HEK293 (cell line): ENCODE results near the gene CAMKK1.
A peak's percentile ranks its signal among the peaks of the same experiment; 100 is the strongest.

ENCODE experiments used
- BCL11B ChIP-seq: fragments of 450-650 bp; formaldehyde crosslinking; IDR thresholded peaks from 2 replicates; pipeline ENCODE4 v1.5.1; 2016; ENCODE audit warnings: low read depth, missing biosample characterization, missing genetic modification characterization
- GLIS2 ChIP-seq: fragments of 450-650 bp; formaldehyde crosslinking; IDR thresholded peaks from 2 replicates; pipeline ENCODE4 v1.5.1; 2016; ENCODE audit warnings: missing biosample characterization, missing genetic modification characterization
- HOXA7 ChIP-seq: sonication (generic); formaldehyde crosslinking; IDR thresholded peaks from 2 replicates; pipeline ENCODE4 v1.8.1; 2022; ENCODE audit warnings: missing genetic modification reagents, borderline replicate concordance
- KLF10 ChIP-seq: fragments of 450-650 bp; IDR thresholded peaks from 2 replicates; pipeline ENCODE4 v1.5.1; 2018; ENCODE audit warnings: missing biosample characterization, mild to moderate bottlenecking, missing genetic modification characterization
- KLF16 ChIP-seq: fragments of 450-650 bp; formaldehyde crosslinking; IDR thresholded peaks from 2 replicates; pipeline ENCODE4 v1.5.1; 2017; ENCODE audit warnings: missing biosample characterization, missing genetic modification characterization
- MEIS1 ChIP-seq: sonication (generic); formaldehyde crosslinking; IDR thresholded peaks from 2 replicates; pipeline ENCODE4 v1.8.1; 2022; ENCODE audit warnings: missing genetic modification reagents, mild to moderate bottlenecking, borderline replicate concordance
- OSR2 ChIP-seq: fragments of 450-650 bp; formaldehyde crosslinking; IDR thresholded peaks from 2 replicates; pipeline ENCODE4 v1.5.1; 2016; ENCODE audit warnings: missing biosample characterization, missing genetic modification characterization
- OVOL3 ChIP-seq: fragments of 450-650 bp; formaldehyde crosslinking; IDR thresholded peaks from 2 replicates; pipeline ENCODE4 v1.5.1; 2016; ENCODE audit warnings: missing biosample characterization, missing genetic modification characterization
- PRDM1 ChIP-seq: fragments of 450-650 bp; formaldehyde crosslinking; IDR thresholded peaks from 2 replicates; pipeline ENCODE4; 2016; ENCODE audit warnings: missing biosample characterization, missing genetic modification characterization
- WT1 ChIP-seq: fragments of 450-650 bp; formaldehyde crosslinking; IDR thresholded peaks from 2 replicates; pipeline ENCODE4 v1.5.1; 2016; ENCODE audit warnings: missing biosample characterization, missing genetic modification characterization
- YY1 ChIP-seq: fragments of 450-650 bp; formaldehyde crosslinking; IDR thresholded peaks from 2 replicates; pipeline ENCODE4 v1.5.1; 2018; ENCODE audit warnings: missing biosample characterization, missing genetic modification characterization
- YY2 ChIP-seq: fragments of 450-650 bp; formaldehyde crosslinking; IDR thresholded peaks from 2 replicates; pipeline ENCODE4 v1.5.1; 2016; ENCODE audit warnings: missing biosample characterization, missing genetic modification characterization
- ZBTB20 ChIP-seq: fragments of 450-650 bp; formaldehyde crosslinking; IDR thresholded peaks from 2 replicates; pipeline ENCODE4 v1.5.1; 2016; ENCODE audit warnings: missing biosample characterization, missing genetic modification characterization
- ZBTB48 ChIP-seq: fragments of 450-650 bp; formaldehyde crosslinking; IDR thresholded peaks from 2 replicates; pipeline ENCODE4 v1.5.1; 2016; ENCODE audit warnings: missing biosample characterization, missing genetic modification characterization
- ZBTB7A ChIP-seq: fragments of 450-650 bp; formaldehyde crosslinking; IDR thresholded peaks from 2 replicates; pipeline ENCODE4 v1.5.1; 2016; ENCODE audit warnings: low read depth, missing biosample characterization, missing genetic modification characterization
- ZFP69B ChIP-seq: fragments of 450-650 bp; formaldehyde crosslinking; IDR thresholded peaks from 2 replicates; pipeline ENCODE4 v1.5.1; 2016; ENCODE audit warnings: missing biosample characterization, missing genetic modification characterization
- ZNF132 ChIP-seq: fragments of 450-650 bp; formaldehyde crosslinking; IDR thresholded peaks from 2 replicates; pipeline ENCODE4 v1.5.1; 2017; ENCODE audit warnings: missing biosample characterization, missing genetic modification characterization, borderline replicate concordance
- ZNF202 ChIP-seq: fragments of 450-650 bp; formaldehyde crosslinking; IDR thresholded peaks from 2 replicates; pipeline ENCODE4 v1.5.1; 2016; ENCODE audit warnings: missing biosample characterization, missing genetic modification characterization, borderline replicate concordance
- ZNF23 ChIP-seq: fragments of 450-650 bp; formaldehyde crosslinking; IDR thresholded peaks from 2 replicates; pipeline ENCODE4 v1.5.1; 2016; ENCODE audit warnings: missing biosample characterization, missing genetic modification characterization, borderline replicate concordance
- ZNF239 ChIP-seq: fragments of 450-650 bp; formaldehyde crosslinking; IDR thresholded peaks from 2 replicates; pipeline ENCODE4 v1.5.1; 2016; ENCODE audit warnings: missing biosample characterization, missing genetic modification characterization
- ZNF354C ChIP-seq: fragments of 450-650 bp; formaldehyde crosslinking; IDR thresholded peaks from 2 replicates; pipeline ENCODE4 v1.5.1; 2016; ENCODE audit warnings: missing biosample characterization, missing genetic modification characterization, low read depth, borderline replicate concordance
- ZNF37A ChIP-seq: fragments of 450-650 bp; IDR thresholded peaks from 2 replicates; pipeline ENCODE4 v1.5.1; 2018; ENCODE audit warnings: missing biosample characterization, missing genetic modification characterization
- ZNF391 ChIP-seq: fragments of 450-650 bp; formaldehyde crosslinking; IDR thresholded peaks from 2 replicates; pipeline ENCODE4 v1.5.1; 2016; ENCODE audit warnings: low read depth, missing biosample characterization, missing genetic modification characterization, borderline replicate concordance
- ZNF433 ChIP-seq: fragments of 450-650 bp; formaldehyde crosslinking; IDR thresholded peaks from 2 replicates; pipeline ENCODE4 v1.5.1; 2016; ENCODE audit warnings: missing biosample characterization, missing genetic modification characterization, low read depth
- ZNF521 ChIP-seq: fragments of 450-650 bp; formaldehyde crosslinking; IDR thresholded peaks from 2 replicates; pipeline ENCODE4 v1.5.1; 2017; ENCODE audit warnings: missing biosample characterization, mild to moderate bottlenecking, missing genetic modification characterization
- ZNF555 ChIP-seq: fragments of 450-650 bp; formaldehyde crosslinking; conservative IDR thresholded peaks from 2 replicates; pipeline ENCODE4 v1.5.1; 2017; ENCODE audit warnings: missing biosample characterization, mild to moderate bottlenecking, missing genetic modification characterization, inconsistent platforms
- ZNF629 ChIP-seq: fragments of 450-650 bp; formaldehyde crosslinking; IDR thresholded peaks from 2 replicates; pipeline ENCODE4 v1.5.1; 2017; ENCODE audit warnings: missing biosample characterization, missing genetic modification characterization
- ZNF707 ChIP-seq: fragments of 450-650 bp; formaldehyde crosslinking; IDR thresholded peaks from 2 replicates; pipeline ENCODE4 v1.5.1; 2016; ENCODE audit warnings: missing biosample characterization, missing genetic modification characterization
- ZNF791 ChIP-seq: fragments of 450-650 bp; formaldehyde crosslinking; IDR thresholded peaks from 2 replicates; pipeline ENCODE4 v1.5.1; 2016; ENCODE audit warnings: missing biosample characterization, missing genetic modification characterization
- ZNF792 ChIP-seq: fragments of 450-650 bp; formaldehyde crosslinking; IDR thresholded peaks from 2 replicates; pipeline ENCODE4 v1.5.1; 2016; ENCODE audit warnings: missing biosample characterization, missing genetic modification characterization
- ZXDB ChIP-seq: fragments of 450-650 bp; formaldehyde crosslinking; IDR thresholded peaks from 2 replicates; pipeline ENCODE4 v1.5.1; 2016; ENCODE audit warnings: missing biosample characterization, missing genetic modification characterization
- TF ChIP-seq, protein P1 (sequence below): fragments of 450-650 bp; formaldehyde crosslinking; IDR thresholded peaks from 2 replicates; pipeline ENCODE4 v1.5.1; 2016; ENCODE audit warnings: missing biosample characterization, missing genetic modification characterization
- TF ChIP-seq, protein P2 (sequence below): fragments of 450-650 bp; formaldehyde crosslinking; IDR thresholded peaks from 2 replicates; pipeline ENCODE4 v1.5.1; 2016; ENCODE audit warnings: missing biosample characterization, missing genetic modification characterization
- TF ChIP-seq, protein P3 (sequence below): fragments of 450-650 bp; formaldehyde crosslinking; IDR thresholded peaks from 2 replicates; pipeline ENCODE4 v1.5.1; 2017; ENCODE audit warnings: missing biosample characterization, missing genetic modification characterization
- TF ChIP-seq, protein P4 (sequence below): fragments of 450-650 bp; formaldehyde crosslinking; IDR thresholded peaks from 2 replicates; pipeline ENCODE4 v1.5.1; 2016; ENCODE audit warnings: missing biosample characterization, missing genetic modification characterization

Gene CAMKK1

DNA sequence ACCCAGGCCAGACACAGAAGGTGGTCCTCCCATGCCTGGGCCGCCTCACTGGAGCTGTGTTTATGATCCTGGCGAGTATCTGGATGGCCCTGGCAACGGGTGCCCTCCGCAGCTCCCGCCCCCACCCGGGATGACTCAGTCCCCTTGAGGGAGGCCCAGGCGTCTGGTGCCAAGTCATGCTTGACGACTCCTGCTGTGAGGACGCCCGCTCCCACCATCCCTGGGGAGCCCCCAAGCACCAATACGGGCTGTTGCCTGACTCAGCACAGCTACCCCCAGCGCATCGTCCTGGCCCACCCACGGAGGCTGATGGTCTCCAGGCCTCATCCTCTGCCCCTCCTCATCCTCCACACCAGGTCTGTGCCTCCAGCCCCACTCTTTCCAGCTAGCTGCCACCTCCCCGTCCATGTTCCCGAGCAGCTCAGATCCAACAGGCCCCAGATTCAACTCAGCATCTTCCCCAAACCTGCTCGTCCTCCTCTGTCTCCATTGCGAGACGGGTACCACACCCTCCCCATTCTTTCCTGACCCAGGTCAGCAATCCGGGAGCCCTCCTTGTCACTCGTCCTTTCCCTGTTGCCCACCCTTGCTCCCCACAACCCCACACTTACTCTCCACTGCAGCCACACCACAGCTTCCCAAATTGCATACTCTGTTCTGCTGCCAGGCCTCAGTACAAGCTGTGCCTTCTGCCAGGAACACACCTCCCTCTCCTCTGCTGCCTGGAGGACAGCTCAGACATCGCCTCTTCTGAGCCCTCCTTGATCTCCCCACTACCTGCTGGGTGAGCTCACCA lies 2.6 kb downstream of the CAMKK1 start (continued):
- TF ChIP-seq ZNF792 (tag by site-specific recombination) (no peak), ZNF629 (tag by site-specific recombination) (peak; percentile 99), ZBTB48 (tag by site-specific recombination) (peak; percentile 84), ZNF132 (tag by site-specific recombination) (no peak), ZNF433 (tag by site-specific recombination) (no peak), HOXA7 (CRISPR knock-in tag) (no peak), ZNF791 (no peak), MEIS1 (CRISPR knock-in tag) (no peak), ZXDB (peak; percentile 92), ZNF521 (tag by site-specific recombination) (no peak), ZBTB7A (peak; percentile 96), ZNF239 (tag by site-specific recombination) (peak; percentile 78; the same call in 1 of the 2 replicates), ZNF202 (tag by site-specific recombination) (no peak), GLIS2 (tag by site-specific recombination) (peak; percentile 100), WT1 (tag by site-specific recombination) (peak; percentile 99), PRDM1 (no peak), ZNF555 (tag by site-specific recombination) (no peak), OVOL3 (peak; percentile 95), YY2 (tag by site-specific recombination) (peak; percentile 77), ZNF23 (tag by site-specific recombination) (no peak), YY1 (tag by site-specific recombination) (0 out of 2 replicates have a peak, but pooled peaks have one; percentile 51), ZNF391 (tag by site-specific recombination) (peak; percentile 100), BCL11B (tag by site-specific recombination) (peak; percentile 96), ZNF707 (tag by site-specific recombination) (peak; percentile 68; the same call in 1 of the 2 replicates), ZFP69B (peak; percentile 94), ZBTB20 (tag by site-specific recombination) (peak; percentile 93), OSR2 (tag by site-specific recombination) (peak; percentile 100), ZNF37A (no peak; the same call in 1 of the 2 replicates), KLF10 (peak; percentile 97), KLF16 (peak; percentile 98), ZNF354C (peak; percentile 12; the same call in 1 of the 2 replicates)
- TF ChIP-seq, protein P1, sequence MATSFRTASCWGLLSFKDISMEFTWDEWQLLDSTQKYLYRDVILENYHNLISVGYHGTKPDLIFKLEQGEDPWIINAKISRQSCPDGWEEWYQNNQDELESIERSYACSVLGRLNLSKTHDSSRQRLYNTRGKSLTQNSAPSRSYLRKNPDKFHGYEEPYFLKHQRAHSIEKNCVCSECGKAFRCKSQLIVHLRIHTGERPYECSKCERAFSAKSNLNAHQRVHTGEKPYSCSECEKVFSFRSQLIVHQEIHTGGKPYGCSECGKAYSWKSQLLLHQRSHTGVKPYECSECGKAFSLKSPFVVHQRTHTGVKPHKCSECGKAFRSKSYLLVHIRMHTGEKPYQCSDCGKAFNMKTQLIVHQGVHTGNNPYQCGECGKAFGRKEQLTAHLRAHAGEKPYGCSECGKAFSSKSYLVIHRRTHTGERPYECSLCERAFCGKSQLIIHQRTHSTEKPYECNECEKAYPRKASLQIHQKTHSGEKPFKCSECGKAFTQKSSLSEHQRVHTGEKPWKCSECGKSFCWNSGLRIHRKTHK (tag by site-specific recombination): no peak
- TF ChIP-seq, protein P2, sequence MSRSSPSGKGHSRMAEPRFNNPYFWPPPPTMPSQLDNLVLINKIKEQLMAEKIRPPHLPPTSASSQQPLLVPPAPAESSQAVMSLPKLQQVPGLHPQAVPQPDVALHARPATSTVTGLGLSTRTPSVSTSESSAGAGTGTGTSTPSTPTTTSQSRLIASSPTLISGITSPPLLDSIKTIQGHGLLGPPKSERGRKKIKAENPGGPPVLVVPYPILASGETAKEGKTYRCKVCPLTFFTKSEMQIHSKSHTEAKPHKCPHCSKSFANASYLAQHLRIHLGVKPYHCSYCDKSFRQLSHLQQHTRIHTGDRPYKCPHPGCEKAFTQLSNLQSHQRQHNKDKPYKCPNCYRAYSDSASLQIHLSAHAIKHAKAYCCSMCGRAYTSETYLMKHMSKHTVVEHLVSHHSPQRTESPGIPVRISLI (tag by site-specific recombination): no peak
- TF ChIP-seq, protein P3, sequence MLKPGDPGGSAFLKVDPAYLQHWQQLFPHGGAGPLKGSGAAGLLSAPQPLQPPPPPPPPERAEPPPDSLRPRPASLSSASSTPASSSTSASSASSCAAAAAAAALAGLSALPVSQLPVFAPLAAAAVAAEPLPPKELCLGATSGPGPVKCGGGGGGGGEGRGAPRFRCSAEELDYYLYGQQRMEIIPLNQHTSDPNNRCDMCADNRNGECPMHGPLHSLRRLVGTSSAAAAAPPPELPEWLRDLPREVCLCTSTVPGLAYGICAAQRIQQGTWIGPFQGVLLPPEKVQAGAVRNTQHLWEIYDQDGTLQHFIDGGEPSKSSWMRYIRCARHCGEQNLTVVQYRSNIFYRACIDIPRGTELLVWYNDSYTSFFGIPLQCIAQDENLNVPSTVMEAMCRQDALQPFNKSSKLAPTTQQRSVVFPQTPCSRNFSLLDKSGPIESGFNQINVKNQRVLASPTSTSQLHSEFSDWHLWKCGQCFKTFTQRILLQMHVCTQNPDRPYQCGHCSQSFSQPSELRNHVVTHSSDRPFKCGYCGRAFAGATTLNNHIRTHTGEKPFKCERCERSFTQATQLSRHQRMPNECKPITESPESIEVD: no peak; the same call in 1 of the 2 replicates
- TF ChIP-seq, protein P4, sequence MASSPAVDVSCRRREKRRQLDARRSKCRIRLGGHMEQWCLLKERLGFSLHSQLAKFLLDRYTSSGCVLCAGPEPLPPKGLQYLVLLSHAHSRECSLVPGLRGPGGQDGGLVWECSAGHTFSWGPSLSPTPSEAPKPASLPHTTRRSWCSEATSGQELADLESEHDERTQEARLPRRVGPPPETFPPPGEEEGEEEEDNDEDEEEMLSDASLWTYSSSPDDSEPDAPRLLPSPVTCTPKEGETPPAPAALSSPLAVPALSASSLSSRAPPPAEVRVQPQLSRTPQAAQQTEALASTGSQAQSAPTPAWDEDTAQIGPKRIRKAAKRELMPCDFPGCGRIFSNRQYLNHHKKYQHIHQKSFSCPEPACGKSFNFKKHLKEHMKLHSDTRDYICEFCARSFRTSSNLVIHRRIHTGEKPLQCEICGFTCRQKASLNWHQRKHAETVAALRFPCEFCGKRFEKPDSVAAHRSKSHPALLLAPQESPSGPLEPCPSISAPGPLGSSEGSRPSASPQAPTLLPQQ: peak; percentile 94
